Neural cell (in vitro differentiated cells): ENCODE measurements around the gene RS1. TPM values are rescaled to one million over a fixed set of nuclear protein-coding genes. Genes with fewer than 3 reads are reported as not detected.

ENCODE experiments used
- H2AFZ ChIP-seq: fragments of 200-600, 300-800 bp; sonication (generic), shearing (Covaris generic); 2 replicates; pipeline ENCODE4 v1.6.0; 2014; ENCODE audit warnings: low read depth, mild to moderate bottlenecking, antibody characterized with exemption, low read length, moderate library complexity
- H3F3A ChIP-seq: fragments of 200-600 bp; shearing (Covaris generic); 2 replicates; pipeline ENCODE4 v1.6.1; 2016; ENCODE audit warnings: mild to moderate bottlenecking, moderate library complexity, mixed read lengths, antibody characterized with exemption, low read length; ENCODE audit not compliant: insufficient read depth, poor library complexity, severe bottlenecking
- H3K27ac ChIP-seq: fragments of 200-600, 300-800 bp; sonication (generic), shearing (Covaris generic); 2 replicates; pipeline ENCODE4 v1.5.1; 2014; ENCODE audit warnings: mild to moderate bottlenecking, low read length, moderate library complexity
- H3K27me3 ChIP-seq: fragments of 300-800, 200-600 bp; sonication (generic), shearing (Covaris generic); 2 replicates; pipeline ENCODE4 v1.6.0; 2014; ENCODE audit warnings: mild to moderate bottlenecking, low read depth, low read length, moderate library complexity; ENCODE audit not compliant: insufficient read depth
- H3K36me3 ChIP-seq: fragments of 300-800, 200-600 bp; sonication (generic), shearing (Covaris generic); 2 replicates; pipeline ENCODE4 v1.5.1; 2014; ENCODE audit warnings: mild to moderate bottlenecking, antibody characterized with exemption, low read length, moderate library complexity; ENCODE audit not compliant: insufficient read depth
- H3K4me2 ChIP-seq: fragments of 300-800, 200-600 bp; sonication (generic), shearing (Covaris generic); 2 replicates; pipeline ENCODE4 v1.6.0; 2014; ENCODE audit warnings: mild to moderate bottlenecking, low read length
- H3K4me3 ChIP-seq: fragments of 300-800, 200-600 bp; sonication (generic), shearing (Covaris generic); 2 replicates; pipeline ENCODE4 v1.5.1; 2014; ENCODE audit warnings: mild to moderate bottlenecking, low read length, moderate library complexity
- H3K79me2 ChIP-seq: fragments of 200-600 bp; shearing (Covaris generic); replicated peaks from 2 replicates; pipeline ENCODE4 v1.6.0; 2014; ENCODE audit warnings: mild to moderate bottlenecking, low read length, moderate library complexity; ENCODE audit not compliant: insufficient read depth
- H3K9ac ChIP-seq: fragments of 300-800, 200-600 bp; sonication (generic), shearing (Covaris generic); 2 replicates; pipeline ENCODE4 v1.6.1; 2016; ENCODE audit warnings: mild to moderate bottlenecking, low read length, mixed read lengths
- H3K9me2 ChIP-seq: fragments of 200-600 bp; shearing (Covaris generic); 2 replicates; pipeline ENCODE4 v1.6.1; 2016; ENCODE audit warnings: mild to moderate bottlenecking, low read length, mixed read lengths; ENCODE audit not compliant: insufficient read depth
- H3K9me3 ChIP-seq: fragments of 200-600, 300-800 bp; sonication (generic), shearing (Covaris generic); 2 replicates; pipeline ENCODE4 v1.6.1; 2016; ENCODE audit warnings: mild to moderate bottlenecking, mixed run types, low read length, moderate library complexity, mixed read lengths
- H4K20me1 ChIP-seq: fragments of 200-600 bp; shearing (Covaris generic); 2 replicates; pipeline ENCODE4 v1.6.1; 2016; ENCODE audit warnings: mild to moderate bottlenecking, mixed run types; ENCODE audit not compliant: insufficient read depth
- CTCF ChIP-seq: fragments of 450-650 bp; IDR thresholded peaks from 2 replicates; pipeline ENCODE4 v1.5.1; 2014; ENCODE audit warnings: antibody characterized with exemption, mild to moderate bottlenecking, moderate library complexity; ENCODE audit not compliant: poor library complexity, severe bottlenecking
- EP300 ChIP-seq: fragments of 450-650 bp; conservative IDR thresholded peaks from 2 replicates; pipeline ENCODE4 v1.6.1; 2014; ENCODE audit warnings: antibody characterized with exemption, mild to moderate bottlenecking, moderate library complexity; ENCODE audit not compliant: poor library complexity, severe bottlenecking
- EZH2 ChIP-seq: fragments of 200-600, 300-800 bp; shearing (Covaris generic), sonication (generic); IDR thresholded peaks from 2 replicates; pipeline ENCODE4 v1.6.1; 2014; ENCODE audit warnings: antibody characterized with exemption, low read length, borderline replicate concordance, mild to moderate bottlenecking; ENCODE audit not compliant: insufficient read depth, poor library complexity, severe bottlenecking
- MXI1 ChIP-seq: fragments of 450-650 bp; conservative IDR thresholded peaks from 2 replicates; pipeline ENCODE4 v1.6.1; 2014; ENCODE audit warnings: antibody characterized with exemption, mild to moderate bottlenecking; ENCODE audit not compliant: poor library complexity, severe bottlenecking
- POLR2AphosphoS5 ChIP-seq: IDR thresholded peaks from 2 replicates; pipeline ENCODE4 v1.6.1; 2012
- RAD21 ChIP-seq: fragments of 450-650 bp; conservative IDR thresholded peaks from 2 replicates; pipeline ENCODE4 v1.6.1; 2014; ENCODE audit warnings: antibody characterized with exemption, mild to moderate bottlenecking, moderate library complexity
- REST ChIP-seq: IDR thresholded peaks from 2 replicates; pipeline ENCODE4 v1.6.1; 2012; ENCODE audit warnings: borderline replicate concordance
- SMC3 ChIP-seq: fragments of 450-650 bp; conservative IDR thresholded peaks from 2 replicates; pipeline ENCODE4 v1.6.1; 2014; ENCODE audit warnings: antibody characterized with exemption, mild to moderate bottlenecking, moderate library complexity; ENCODE audit not compliant: poor library complexity
- TAF1 ChIP-seq: IDR thresholded peaks from 2 replicates; pipeline ENCODE4 v1.6.1; 2012; ENCODE audit warnings: low read depth
- polyA plus RNA-seq: library from polyadenylated mRNA; depleted of rRNA; stranded (reverse); fragments of >200 nt; gene quantifications from 2 replicates; pipeline ENCODE4 v1.2.3, GENCODE V29; 2014

The RS1 gene
- polyA plus RNA-seq, 1 donor from 2014 or later, result not detected

GRCh38 chrX:18624599-18624998 lies 47.3 kb downstream of the RS1 start:
- Histone ChIP-seq H3K4me2 (no peak overlapping the region), H3K27me3 (no peaks in the 10 kb centered on the region)

GRCh38 chrX:18620349-18620748 lies 51.6 kb downstream of the RS1 start:
- H3K9me3 ChIP-seq, result no peaks in the 10 kb centered on the region
- H3K36me3 ChIP-seq, result no peaks in the 10 kb centered on the region
- no peaks in the 10 kb centered on the region for H3K9me2 ChIP-seq
- H3K9ac ChIP-seq, result no peak overlapping the region
- no peaks in the 10 kb centered on the region for H3K79me2 ChIP-seq
- no peak overlapping the region for H3K4me3 ChIP-seq
- no peaks in the 10 kb centered on the region for H3K27me3 ChIP-seq
- no peaks in the 10 kb centered on the region for H3F3A ChIP-seq
- H4K20me1 ChIP-seq, result no peaks in the 10 kb centered on the region
- H2AFZ ChIP-seq, result no peak overlapping the region
- no peak overlapping the region for H3K4me2 ChIP-seq
- H3K27ac ChIP-seq, result no peak overlapping the region
- TF ChIP-seq SMC3 (no peak), EP300 (no peak), RAD21 (no peak), CTCF (no peak), TAF1 (no peak), EZH2 (no peak)

More at GRCh38 chrX:18624599-18624998, 47.3 kb downstream of the RS1 start:
- no peaks in the 10 kb centered on the region for H3K79me2 ChIP-seq
- no peak overlapping the region for H3K27ac ChIP-seq
- TF ChIP-seq EZH2 (no peak), TAF1 (no peak), SMC3 (no peak), POLR2AphosphoS5 (no peak), CTCF (no peak), REST (no peak), RAD21 (no peak), EP300 (no peak), MXI1 (no peak)
- no peaks in the 10 kb centered on the region for H3F3A ChIP-seq
- no peaks in the 10 kb centered on the region for H3K9me2 ChIP-seq
- H4K20me1 ChIP-seq, result no peaks in the 10 kb centered on the region
- H2AFZ ChIP-seq, result no peak overlapping the region
- H3K4me3 ChIP-seq, result no peak overlapping the region
- H3K9me3 ChIP-seq, result no peaks in the 10 kb centered on the region
- H3K9ac ChIP-seq, result no peak overlapping the region
- H3K36me3 ChIP-seq, result no peaks in the 10 kb centered on the region
